Immature natural killer cell (primary cell): ENCODE results near the gene URB1. TPM values are rescaled to one million over a fixed set of nuclear protein-coding genes. Genes with fewer than 3 reads are reported as not detected.
"Not testable (repeated sequence)": the region's sequence is repeated elsewhere in the genome, so short reads cannot be mapped to it uniquely, and the experiment has no call there.

Experiments used
- DNase-seq, 3 donors: peaks; one replicate each; pipeline ENCODE4 v3.0.0; 2022; ENCODE audit warnings: mixed read lengths in 1 of 3
- H3K27ac Mint-ChIP-seq, 6 donors: one replicate each; pipeline ENCODE4 v1.8.0; 2020; ENCODE audit warnings: mixed read lengths in 6 of 6, mild to moderate bottlenecking in 5 of 6, inconsistent platforms in 4 of 6, moderate library complexity in 3 of 6
- H3K27me3 Mint-ChIP-seq, 3 donors: one replicate each; pipeline ENCODE4 v1.8.0; 2020 to 2021; ENCODE audit warnings: low read depth in 3 of 3, mild to moderate bottlenecking in 3 of 3, mixed read lengths in 3 of 3, moderate library complexity in 3 of 3, inconsistent platforms in 1 of 3
- H3K36me3 Mint-ChIP-seq, 3 donors: one replicate each; pipeline ENCODE4 v1.8.0; 2020; ENCODE audit warnings: mixed read lengths in 3 of 3, inconsistent platforms in 2 of 3, mild to moderate bottlenecking in 2 of 3
- H3K4me1 Mint-ChIP-seq, 2 donors: one replicate each; pipeline ENCODE4 v1.8.0; 2020; ENCODE audit warnings: inconsistent platforms in 2 of 2, mild to moderate bottlenecking in 2 of 2, mixed read lengths in 2 of 2, moderate library complexity in 1 of 2
- H3K4me3 Mint-ChIP-seq, 5 donors: one replicate each; pipeline ENCODE4 v1.8.0; 2020; ENCODE audit warnings: mild to moderate bottlenecking in 5 of 5, mixed read lengths in 5 of 5, inconsistent platforms in 3 of 5, moderate library complexity in 3 of 5
- H3K9me3 Mint-ChIP-seq, 6 donors: one replicate each; pipeline ENCODE4 v1.8.0; 2020; ENCODE audit warnings: mild to moderate bottlenecking in 6 of 6, mixed read lengths in 6 of 6, inconsistent platforms in 4 of 6, moderate library complexity in 3 of 6
- polyA plus RNA-seq, 3 donors: library from polyadenylated mRNA; unstranded; fragments of 300-500 nt; fragmentation: Illumina TruSeq; gene quantifications; one replicate each; pipeline ENCODE4 v1.2.3, GENCODE V29; 2021

Gene URB1
- polyA plus RNA-seq, 3 donors from 2014 or later: 1.1 to 2.3 (median 1.3) TPM

- Mint-ChIP-seq H3K27me3 (peaks cover 0 to 3% (median 0%) of the 10 kb centered on the region in 3 donors), H3K4me1 (no peaks in the 10 kb centered on the region), H3K36me3 (peaks cover 38 to 70% (median 45%) of the 10 kb centered on the region in 3 donors), H3K9me3 (no peaks in the 10 kb centered on the region), H3K4me3 (no peak overlapping the region), H3K27ac (no peak overlapping the region)
- DNase-seq: no peak
Observed at GRCh38 chr21:32322676-32323075, 70.1 kb downstream of the URB1 start.

DNA sequence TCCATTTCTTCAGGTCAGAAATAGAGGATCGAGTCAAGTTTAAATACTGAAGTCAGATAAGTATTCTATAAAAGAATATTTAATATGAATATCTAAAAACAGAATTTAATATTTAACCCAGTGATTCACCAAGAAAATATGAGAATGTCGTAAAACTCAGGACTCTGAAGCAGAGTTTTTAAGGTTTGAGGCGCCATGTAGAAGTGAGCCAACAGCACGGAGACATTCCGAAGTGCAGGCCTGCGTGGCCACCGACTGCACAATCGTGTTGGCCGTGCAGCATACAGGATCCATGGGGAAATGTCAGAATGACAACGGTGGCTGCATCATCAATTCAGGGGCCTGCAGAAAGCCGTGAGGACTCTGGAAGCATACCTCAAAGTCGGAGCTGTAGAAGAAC is 70.7 kb downstream of the URB1 start:
- Mint-ChIP-seq H3K36me3 (peaks cover 35 to 67% (median 43%) of the 10 kb centered on the region in 3 donors), H3K4me1 (no peaks in the 10 kb centered on the region), H3K4me3 (no peak overlapping the region), H3K27me3 (peaks cover 0 to 3% (median 0%) of the 10 kb centered on the region in 3 donors), H3K9me3 (no peaks in the 10 kb centered on the region), H3K27ac (no peak overlapping the region)
- DNase-seq: no peak

GRCh38 chr21:32321480-32321879 is 71.3 kb downstream of the URB1 start:
- Mint-ChIP-seq H3K27ac (peak overlapping the region in 1 of 6 donors; percentile 9), H3K9me3 (no peaks in the 10 kb centered on the region), H3K36me3 (peaks cover 29 to 62% (median 38%) of the 10 kb centered on the region in 3 donors), H3K27me3 (peaks cover 0 to 1% (median 0%) of the 10 kb centered on the region in 3 donors), H3K4me1 (no peaks in the 10 kb centered on the region), H3K4me3 (no peak overlapping the region)
- DNase-seq: no peak

GRCh38 chr21:32320726-32321125 is 72.1 kb downstream of the URB1 start:
- Mint-ChIP-seq H3K27ac (no peak overlapping the region), H3K36me3 (peaks cover 23 to 57% (median 32%) of the 10 kb centered on the region in 3 donors), H3K27me3 (no peaks in the 10 kb centered on the region), H3K4me3 (no peak overlapping the region), H3K9me3 (no peaks in the 10 kb centered on the region), H3K4me1 (no peaks in the 10 kb centered on the region)
- DNase-seq: no peak

DNA sequence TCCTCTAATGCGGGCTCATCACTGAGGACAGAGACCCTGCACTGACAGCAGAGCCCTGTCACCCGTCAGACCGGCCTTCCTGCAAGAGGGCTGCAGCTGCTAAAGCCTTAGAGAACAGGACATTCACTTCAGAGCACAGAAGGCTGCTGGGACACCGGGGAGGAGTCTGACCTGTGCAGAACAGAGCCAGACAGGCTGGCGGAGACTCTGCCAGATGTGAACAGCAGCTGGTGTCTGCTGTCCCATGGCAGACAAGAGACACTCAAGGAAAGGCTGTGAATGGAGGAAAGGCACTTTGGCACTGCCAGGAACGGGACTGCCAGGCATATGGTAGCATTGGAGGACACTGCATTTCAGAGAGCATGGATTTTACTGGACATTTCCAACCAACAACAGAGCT is 72.8 kb downstream of the URB1 start:
- Mint-ChIP-seq H3K27me3 (no peaks in the 10 kb centered on the region), H3K36me3 (peaks cover 18 to 51% (median 27%) of the 10 kb centered on the region in 3 donors), H3K4me3 (no peak overlapping the region), H3K9me3 (no peaks in the 10 kb centered on the region), H3K4me1 (no peaks in the 10 kb centered on the region), H3K27ac (no peak overlapping the region)
- DNase-seq: no peak

- H3K27ac Mint-ChIP-seq: no peak overlapping the region
- DNase-seq: no peak
- peaks cover 10 to 49% (median 20%) of the 10 kb centered on the region in 3 donors for H3K36me3 Mint-ChIP-seq
Observed at GRCh38 chr21:32319012-32319411, 73.8 kb downstream of the URB1 start.

DNA sequence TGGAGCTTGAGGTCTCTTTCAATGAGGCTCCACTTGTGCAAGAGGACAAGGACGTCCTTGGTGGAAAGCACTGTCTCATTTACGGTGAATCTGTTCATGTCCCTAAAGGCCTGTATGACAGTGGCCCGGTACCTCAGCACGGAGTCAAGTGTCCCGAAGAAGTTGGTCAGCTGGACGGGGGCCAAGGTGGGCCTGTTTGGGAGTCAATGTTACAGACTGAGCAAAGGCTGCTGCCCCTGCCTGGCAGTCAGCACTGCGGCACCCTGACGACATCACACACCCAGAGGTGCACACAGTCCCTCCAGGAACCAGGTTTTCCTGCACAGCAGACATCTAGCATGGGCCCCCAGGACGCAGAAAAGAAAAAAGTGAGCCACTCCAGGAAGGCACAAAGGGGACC is 75.1 kb downstream of the URB1 start:
- H3K4me1 Mint-ChIP-seq: no peaks in the 10 kb centered on the region
- DNase-seq: no peak
- no peak overlapping the region for H3K4me3 Mint-ChIP-seq
- no peak overlapping the region for H3K27ac Mint-ChIP-seq
- peaks cover 5 to 43% (median 14%) of the 10 kb centered on the region in 3 donors for H3K36me3 Mint-ChIP-seq
- no peaks in the 10 kb centered on the region for H3K9me3 Mint-ChIP-seq
- H3K27me3 Mint-ChIP-seq: no peaks in the 10 kb centered on the region

More at GRCh38 chr21:32319012-32319411, 73.8 kb downstream of the URB1 start:
- no peaks in the 10 kb centered on the region for H3K4me1 Mint-ChIP-seq
- no peak overlapping the region for H3K4me3 Mint-ChIP-seq
- no peaks in the 10 kb centered on the region for H3K27me3 Mint-ChIP-seq
- H3K9me3 Mint-ChIP-seq: no peaks in the 10 kb centered on the region

DNA sequence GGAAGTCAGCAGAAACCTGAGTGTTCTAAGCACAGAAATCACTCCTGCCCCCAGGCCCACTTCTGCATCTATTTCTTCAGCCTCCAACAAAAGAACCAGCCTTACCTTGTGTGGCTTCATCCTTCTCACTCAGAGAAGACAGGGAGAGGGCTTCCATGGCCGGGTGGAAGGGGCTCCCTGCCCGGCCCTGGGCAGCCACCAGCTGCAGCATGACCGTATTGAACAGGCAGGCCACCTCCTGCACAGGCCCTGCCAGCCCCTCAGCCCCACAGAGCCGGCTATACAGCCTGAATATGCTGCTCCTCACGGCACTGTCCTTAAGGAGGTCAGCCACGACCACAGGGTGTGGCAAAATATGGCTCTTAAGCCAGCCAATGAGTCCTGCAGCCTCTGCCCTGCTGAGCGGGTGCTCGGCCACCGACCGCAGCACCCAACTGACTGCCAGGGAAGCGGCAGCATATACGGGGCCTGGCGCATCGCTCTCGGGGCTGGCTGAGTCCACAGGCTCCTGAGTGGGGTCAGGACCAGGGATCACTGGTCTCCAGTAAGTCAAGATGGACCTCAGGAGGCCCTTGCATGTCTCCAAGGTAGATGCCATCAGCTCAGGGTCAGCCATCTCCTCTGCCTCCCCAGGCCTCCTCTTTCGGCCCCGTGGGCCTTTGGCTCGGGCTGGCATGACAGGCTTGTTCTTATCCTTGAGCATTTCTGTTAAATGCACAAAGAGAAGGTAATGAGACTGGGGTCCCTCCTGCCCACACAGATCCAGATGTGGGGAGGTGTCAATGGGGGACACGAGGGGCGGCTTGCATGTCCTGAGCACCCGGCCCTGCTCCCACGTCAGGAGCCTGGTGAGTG is 76.2 kb downstream of the URB1 start:
- Mint-ChIP-seq H3K36me3 (peaks cover 5 to 40% (median 14%) of the 10 kb centered on the region in 3 donors), H3K4me1 (no peaks in the 10 kb centered on the region), H3K27ac (no peak overlapping the region), H3K9me3 (no peaks in the 10 kb centered on the region), H3K4me3 (no peak overlapping the region), H3K27me3 (no peaks in the 10 kb centered on the region)
- no peak for DNase-seq

- H3K9me3 Mint-ChIP-seq: no peaks in the 10 kb centered on the region
- peaks cover 5 to 31% (median 17%) of the 10 kb centered on the region in 3 donors for H3K36me3 Mint-ChIP-seq
- no peak for DNase-seq
- no peak overlapping the region for H3K27ac Mint-ChIP-seq
- H3K4me1 Mint-ChIP-seq: no peaks in the 10 kb centered on the region
- H3K4me3 Mint-ChIP-seq: no peak overlapping the region
- no peaks in the 10 kb centered on the region for H3K27me3 Mint-ChIP-seq
Observed at GRCh38 chr21:32315511-32316281, 77.1 kb downstream of the URB1 start.

- no peak for DNase-seq
- Mint-ChIP-seq H3K27ac (no peak overlapping the region), H3K4me1 (no peaks in the 10 kb centered on the region), H3K36me3 (peaks cover 5 to 26% (median 17%) of the 10 kb centered on the region in 3 donors), H3K27me3 (no peaks in the 10 kb centered on the region), H3K9me3 (no peaks in the 10 kb centered on the region), H3K4me3 (no peak overlapping the region)
Observed at GRCh38 chr21:32314806-32315205, 78.0 kb downstream of the URB1 start.

DNA sequence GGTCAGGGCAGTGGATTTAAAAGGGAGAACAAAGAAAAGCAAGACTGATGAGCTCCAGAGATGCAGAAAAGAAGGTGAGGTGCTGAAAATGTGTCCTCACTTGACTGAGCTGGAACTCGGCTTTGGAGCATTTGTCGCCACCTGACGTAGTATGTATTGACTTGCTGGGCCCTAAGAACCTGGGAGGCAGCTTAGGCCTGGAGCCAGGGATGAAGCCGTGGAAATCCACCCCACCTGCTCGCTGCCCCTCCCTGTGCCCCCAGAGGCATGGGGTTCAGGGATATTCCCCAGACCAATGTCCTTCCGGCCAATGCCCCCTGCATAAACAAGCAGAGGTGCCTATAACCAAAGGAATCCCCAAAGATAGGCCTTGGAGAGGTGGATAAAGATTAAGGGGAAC is 79.8 kb downstream of the URB1 start:
- Mint-ChIP-seq H3K9me3 (no peaks in the 10 kb centered on the region), H3K4me3 (no peak overlapping the region), H3K27me3 (no peaks in the 10 kb centered on the region), H3K36me3 (peaks cover 0 to 9% (median 3%) of the 10 kb centered on the region in 3 donors), H3K27ac (no peak overlapping the region), H3K4me1 (no peaks in the 10 kb centered on the region)
- DNase-seq: no peak

DNA sequence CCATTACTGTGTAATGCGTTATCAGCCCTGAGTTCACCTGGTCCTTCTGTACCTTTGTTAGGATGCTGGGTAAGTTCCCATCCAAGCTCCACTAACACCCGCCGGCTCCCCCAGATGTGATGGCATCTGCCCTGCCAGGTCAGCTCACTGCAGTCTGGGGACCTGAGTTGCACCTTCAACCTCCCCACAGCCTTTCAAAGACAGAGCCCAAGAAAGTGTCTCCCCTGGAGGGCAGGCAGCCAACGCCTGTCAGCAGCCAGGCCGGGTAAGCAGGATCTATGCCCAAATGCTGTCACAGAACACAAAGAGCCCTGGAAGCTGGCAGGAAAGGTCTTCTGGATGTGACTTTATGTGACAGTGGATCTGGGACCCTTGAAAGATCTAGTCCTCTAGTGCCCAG is 80.5 kb downstream of the URB1 start:
- Mint-ChIP-seq H3K27ac (no peak overlapping the region), H3K9me3 (no peaks in the 10 kb centered on the region), H3K27me3 (no peaks in the 10 kb centered on the region), H3K4me1 (no peaks in the 10 kb centered on the region), H3K4me3 (no peak overlapping the region), H3K36me3 (peaks cover 0 to 9% (median 3%) of the 10 kb centered on the region in 3 donors)
- DNase-seq: no peak

DNA sequence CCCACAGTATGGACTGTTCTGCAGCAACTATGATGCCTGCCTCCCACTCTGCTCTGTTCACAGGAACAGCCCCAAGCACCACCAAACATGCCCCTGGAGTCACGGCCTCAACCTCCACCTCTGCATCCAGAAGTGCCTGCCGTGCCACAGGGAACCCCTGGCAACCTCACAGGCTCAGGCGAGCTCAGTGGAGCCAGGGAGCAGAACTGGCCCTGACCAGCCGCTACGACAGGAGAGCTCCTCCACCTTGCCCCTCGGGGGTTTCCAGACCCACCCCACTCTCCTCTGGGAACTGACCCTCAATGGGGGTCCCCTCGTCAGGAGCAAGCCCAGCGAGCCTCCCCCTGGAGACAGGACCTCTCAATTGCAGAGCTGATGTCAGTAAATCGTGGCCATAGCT is 81.2 kb downstream of the URB1 start:
- Mint-ChIP-seq H3K36me3 (peaks cover 0 to 9% (median 3%) of the 10 kb centered on the region in 3 donors), H3K27ac (no peak overlapping the region), H3K4me3 (no peak overlapping the region), H3K4me1 (no peaks in the 10 kb centered on the region), H3K27me3 (no peaks in the 10 kb centered on the region), H3K9me3 (no peaks in the 10 kb centered on the region)
- DNase-seq: no peak

DNA sequence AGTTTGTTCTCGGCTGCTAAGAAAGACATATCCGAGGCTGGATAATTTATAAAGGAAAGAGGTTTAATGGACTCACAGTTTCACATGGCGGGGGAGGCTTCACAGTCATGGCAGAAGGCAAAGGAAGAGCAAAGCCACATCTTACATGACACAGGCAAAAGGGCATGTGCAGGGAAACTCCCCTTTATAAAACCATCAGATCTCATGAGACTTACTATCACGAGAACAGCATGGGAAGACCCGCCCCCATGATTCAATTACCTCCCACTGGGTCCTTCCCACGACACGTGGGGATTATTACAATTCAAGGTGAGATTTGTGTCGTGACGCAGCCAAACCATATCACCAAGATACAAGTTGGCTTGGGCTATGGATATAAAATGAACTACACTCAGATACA is 81.8 kb downstream of the URB1 start:
- not testable (repeated sequence) for H3K9me3 Mint-ChIP-seq, H3K4me3 Mint-ChIP-seq, H3K27me3 Mint-ChIP-seq, DNase-seq, H3K36me3 Mint-ChIP-seq, H3K27ac Mint-ChIP-seq, H3K4me1 Mint-ChIP-seq
